IMR-90 (cell line): Measurements from ENCODE around the gene SIKE1. TPM values are rescaled to one million over a fixed set of nuclear protein-coding genes. Genes with fewer than 3 reads are reported as not detected.
"Not testable (repeated sequence)": the region's sequence is repeated elsewhere in the genome, so short reads cannot be mapped to it uniquely, and the experiment has no call there.

Source experiments
- ATAC-seq: fragments of 200-7000 bp; cut with Tn5 transposase; 2 replicates; pipeline ENCODE4 v1.9.1; 2020; ENCODE audit warnings: low read depth, mild to moderate bottlenecking, moderate library complexity
- BruUV-seq: library from RNA; stranded (reverse); fragments of 400-500 nt; replicated peaks from 2 replicates; lab custom pipeline; 2021; lab: Mats Ljungman, UMichigan
- CTCF ChIA-PET: fragments of 300-600 bp; formaldehyde crosslinking; extraction: SDS; loops from one replicate; lab custom pipeline; 2021; ENCODE audit warnings: antibody characterized with exemption; lab: Yijun Ruan, JAX
- POLR2A ChIA-PET: fragments of 300-600 bp; sonication (Branson Sonifier 250); formaldehyde crosslinking; loops from one replicate; lab custom pipeline; 2022; ENCODE audit warnings: antibody characterized with exemption; ENCODE audit not compliant: unreplicated experiment; lab: Charles Lee
- DNase-seq: peaks from one replicate; pipeline ENCODE4 v3.0.0; 2013
- H2AFZ ChIP-seq: replicated peaks from 2 replicates; pipeline ENCODE3; 2013; ENCODE audit warnings: low read length, mild to moderate bottlenecking; ENCODE audit not compliant: poor library complexity
- H2AK5ac ChIP-seq: 2 replicates; pipeline ENCODE4 v1.6.1; 2013; ENCODE audit warnings: low read depth, low read length, inconsistent platforms
- H2AK9ac ChIP-seq: replicated peaks from 2 replicates; pipeline ENCODE3; 2013; ENCODE audit warnings: mild to moderate bottlenecking, low read depth, low read length, moderate library complexity; ENCODE audit not compliant: poor library complexity
- H2BK120ac ChIP-seq: 2 replicates; pipeline ENCODE4 v1.6.1; 2013; ENCODE audit warnings: low read depth, low read length, inconsistent platforms
- H2BK15ac ChIP-seq: 3 replicates; pipeline ENCODE4 v1.6.1; 2013; ENCODE audit warnings: low read depth, low read length, inconsistent platforms
- H2BK20ac ChIP-seq: 2 replicates; pipeline ENCODE4 v1.6.1; 2013; ENCODE audit warnings: low read depth, mild to moderate bottlenecking, inconsistent platforms, low read length, moderate library complexity
- H2BK5ac ChIP-seq: 2 replicates; pipeline ENCODE4 v1.6.1; 2013; ENCODE audit warnings: mild to moderate bottlenecking, low read depth, low read length, inconsistent platforms; ENCODE audit not compliant: poor library complexity, severe bottlenecking
- H3K14ac ChIP-seq: replicated peaks from 2 replicates; pipeline ENCODE4 v1.6.1; 2013; ENCODE audit warnings: low read depth, low read length, inconsistent platforms
- H3K18ac ChIP-seq: 2 replicates; pipeline ENCODE4 v1.6.1; 2013; ENCODE audit warnings: low read depth, low read length, control low read depth
- H3K23ac ChIP-seq: 2 replicates; pipeline ENCODE4 v1.6.1; 2013; ENCODE audit warnings: low read depth, low read length, inconsistent platforms
- H3K27ac ChIP-seq: 2 replicates; pipeline ENCODE4 v1.5.1; 2013; ENCODE audit warnings: mild to moderate bottlenecking, control low read depth, low read length; ENCODE audit not compliant: insufficient read depth
- H3K27me3 ChIP-seq: 2 replicates; pipeline ENCODE4 v1.6.1; 2013; ENCODE audit warnings: low read length; ENCODE audit not compliant: control insufficient read depth, insufficient read depth
- H3K36me3 ChIP-seq: 2 replicates; pipeline ENCODE4 v1.6.1; 2013; ENCODE audit warnings: low read length, mixed read lengths; ENCODE audit not compliant: control insufficient read depth, insufficient read depth
- H3K4ac ChIP-seq: 2 replicates; pipeline ENCODE4 v1.6.1; 2013; ENCODE audit warnings: low read depth, low read length, inconsistent platforms
- H3K4me1 ChIP-seq: 2 replicates; pipeline ENCODE4 v1.6.1; 2013; ENCODE audit warnings: low read length, mixed read lengths; ENCODE audit not compliant: control insufficient read depth, insufficient read depth
- H3K4me2 ChIP-seq: 2 replicates; pipeline ENCODE4 v1.6.1; 2013; ENCODE audit warnings: low read depth, mild to moderate bottlenecking, control low read depth, low read length, moderate library complexity
- H3K4me3 ChIP-seq: 2 replicates; pipeline ENCODE4 v1.5.1; 2013; ENCODE audit warnings: low read depth, mild to moderate bottlenecking, control low read depth, low read length, moderate library complexity; ENCODE audit not compliant: insufficient read depth
- H3K56ac ChIP-seq: 2 replicates; pipeline ENCODE4 v1.6.1; 2013; ENCODE audit warnings: low read length, inconsistent platforms; ENCODE audit not compliant: insufficient read depth; ENCODE audit errors: extremely low read depth
- H3K79me1 ChIP-seq, 2 experiments: 2 replicates each; pipeline ENCODE4 v1.6.1; 2013; ENCODE audit warnings: low read length in 2 of 2, inconsistent platforms in 1 of 2, low read depth in 1 of 2
- H3K9ac ChIP-seq: 2 replicates; pipeline ENCODE4 v1.6.1; 2013; ENCODE audit warnings: low read depth, low read length, control low read depth
- H3K9me1 ChIP-seq: 2 replicates; pipeline ENCODE4 v1.6.1; 2013; ENCODE audit warnings: low read length, inconsistent platforms; ENCODE audit not compliant: insufficient read depth
- H3K9me3 ChIP-seq: 2 replicates; pipeline ENCODE4 v1.6.1; 2013; ENCODE audit warnings: low read length; ENCODE audit not compliant: control insufficient read depth, insufficient read depth
- H4K20me1 ChIP-seq: 2 replicates; pipeline ENCODE4 v1.6.1; 2013; ENCODE audit warnings: low read length, inconsistent platforms; ENCODE audit not compliant: insufficient read depth
- H4K5ac ChIP-seq: 2 replicates; pipeline ENCODE4 v1.6.1; 2013; ENCODE audit warnings: mild to moderate bottlenecking, low read depth, low read length, control low read depth
- H4K8ac ChIP-seq, 2 experiments: 2 replicates each; pipeline ENCODE4 v1.6.1; 2013; ENCODE audit warnings: low read depth in 2 of 2, low read length in 2 of 2, control low read depth in 1 of 2, inconsistent platforms in 1 of 2
- H4K91ac ChIP-seq: 2 replicates; pipeline ENCODE4 v1.6.1; 2013; ENCODE audit warnings: low read depth, low read length, inconsistent platforms; ENCODE audit not compliant: insufficient read depth
- CHD1 ChIP-seq: IDR thresholded peaks from 2 replicates; pipeline ENCODE4 v1.6.1; 2012; ENCODE audit warnings: low read depth, low read length, improper control_type of control experiment
- WGBS, 2 experiments: methylation state at CpG; one replicate each; pipeline versions ENCODE4 v1.1.5 to v1.1.7; 2013; ENCODE audit warnings: missing lambda C conversion rate in 2 of 2; ENCODE audit not compliant: insufficient read length in 1 of 2; ENCODE audit errors: extremely low coverage in 2 of 2; 5-methylcytosine and 5-hydroxymethylcytosine counted together
- dilution Hi-C: fragments of 300-500 bp; cut with HindIII; formaldehyde crosslinking; loops from one replicate; pipeline ENCODE4 v1.14.3; 2018; ENCODE audit warnings: low sequenced_read_pairs; ENCODE audit not compliant: unreplicated experiment
- in situ Hi-C: fragments of 300-500 bp; cut with MboI; formaldehyde crosslinking; loops from 3 replicates; pipeline ENCODE4 v1.14.3; 2019; ENCODE audit warnings: low sequenced_read_pairs, inconsistent platforms, mixed read lengths
- intact Hi-C: fragments of 100-400 bp; cut with micrococcal nuclease; formaldehyde crosslinking; loops from 2 replicates; pipeline ENCODE4 v1.10.0; 2022
- polyA plus RNA-seq, 3 experiments: library from polyadenylated mRNA; depleted of rRNA; stranded (reverse); fragments of >200 nt; gene quantifications; 2 replicates each; pipeline ENCODE4 v1.2.3, GENCODE V29; 2012; ENCODE audit warnings: low replicate concordance in 1 of 3
- total RNA-seq: library from RNA; depleted of rRNA; stranded (reverse); fragments of >200 nt; gene quantifications from 2 replicates; pipeline ENCODE4 v1.2.3, GENCODE V29; 2012

SIKE1 gene
- total and polyA plus RNA-seq, 2 of the 4 experiments (the other 2 are of a cell fraction): 20.9 to 49.1 TPM

- Histone ChIP-seq H2AFZ (no peak overlapping the region), H4K5ac (no peak overlapping the region), H3K9ac (no peak overlapping the region), H3K9me1 (0 out of 2 replicates have a peak, but pooled peaks cover 3% of the 10 kb centered on the region), H2BK20ac (no peak overlapping the region), H2AK5ac (no peak overlapping the region), H4K91ac (no peak overlapping the region), H3K4me2 (no peak overlapping the region), H3K4me1 (no peaks in the 10 kb centered on the region), H3K27me3 (peaks cover 4% of the 10 kb centered on the region), H3K23ac (no peak overlapping the region), H3K18ac (no peak overlapping the region), H3K36me3 (no peaks in the 10 kb centered on the region), H3K4ac (no peak overlapping the region), H2BK15ac (no peak overlapping the region), H3K79me1 (no peaks in the 10 kb centered on the region), H3K27ac (no peak overlapping the region), H4K8ac (no peak overlapping the region), H3K9me3 (no peaks in the 10 kb centered on the region), H3K4me3 (no peak overlapping the region), H3K14ac (no peak overlapping the region), H2BK120ac (no peak overlapping the region), H2AK9ac (no peak overlapping the region), H3K56ac (no peak overlapping the region), H2BK5ac (no peak overlapping the region), H4K20me1 (no peaks in the 10 kb centered on the region)
- ATAC-seq (no peak), DNase-seq (no peak)
- intact Hi-C loops (no loop called here), dilution Hi-C loops (no loop called here), in situ Hi-C loops (no loop called here)
- ChIA-PET CTCF (interaction anchor here (1.2 kb wide), 1 partner anchor 8 kb away, joined by 5 read pairs; no protein-coding TSS in a partner anchor), POLR2A (no interaction called here)
- TF ChIP-seq CHD1: no peak
- WGBS, 2 experiments: 88% methylated on average over 1 of the region's 2 CpGs; no CpG with 5 or more reads in 1 of the 2 experiments
- no TSS peak for BruUV-seq
Measured at GRCh38 chr1:114794038-114794437, 13.6 kb upstream of the SIKE1 start.

GRCh38 chr1:114790581-114790980 is 10.1 kb upstream of the SIKE1 start:
- H3K9me3 ChIP-seq, ATAC-seq, CTCF ChIA-PET, dilution Hi-C loops, H2BK15ac ChIP-seq, H3K23ac ChIP-seq, H2BK120ac ChIP-seq, H2AFZ ChIP-seq, intact Hi-C loops, POLR2A ChIA-PET, H4K8ac ChIP-seq, H4K91ac ChIP-seq, H3K56ac ChIP-seq, H2BK20ac ChIP-seq, DNase-seq, H3K4me1 ChIP-seq, H3K36me3 ChIP-seq, H3K27me3 ChIP-seq, H3K4ac ChIP-seq, H2AK5ac ChIP-seq, H3K9ac ChIP-seq, H3K14ac ChIP-seq, BruUV-seq, H2AK9ac ChIP-seq, H3K18ac ChIP-seq, in situ Hi-C loops, H3K9me1 ChIP-seq, H3K27ac ChIP-seq, H4K20me1 ChIP-seq, H2BK5ac ChIP-seq, H3K4me2 ChIP-seq, H3K4me3 ChIP-seq, H3K79me1 ChIP-seq, H4K5ac ChIP-seq: not testable (repeated sequence)
- WGBS, 2 experiments: no CpG with 5 or more reads among the region's 25 CpGs
